RWPE2 (cell line): ENCODE data around the gene SLC39A8.

Experiments
- ATAC-seq: fragments of 200-7000 bp; cut with Tn5 transposase; 3 replicates; pipeline ENCODE4 v1.9.1; 2021; ENCODE audit warnings: low read depth
- DNase-seq: peaks from one replicate; pipeline ENCODE4 v3.0.0-alpha.2; 2020; ENCODE audit warnings: low spot score
- H3K27ac ChIP-seq: fragments of 450-650 bp; 2 replicates; pipeline ENCODE4 v1.5.1; 2017; ENCODE audit warnings: mild to moderate bottlenecking; ENCODE audit not compliant: poor library complexity, severe bottlenecking
- H3K27me3 ChIP-seq: fragments of 250-450 bp; sonication (Bioruptor Pico); 2 replicates; pipeline ENCODE4 v1.5.1; 2021; ENCODE audit warnings: mild to moderate bottlenecking, moderate library complexity; ENCODE audit not compliant: insufficient read depth, poor library complexity, severe bottlenecking
- H3K36me3 ChIP-seq: fragments of 250-450 bp; sonication (Bioruptor Pico); 2 replicates; pipeline ENCODE4 v1.5.1; 2020; ENCODE audit warnings: low read depth, mild to moderate bottlenecking, moderate library complexity
- H3K4me1 ChIP-seq: fragments of 250-450 bp; sonication (Bioruptor Pico); 2 replicates; pipeline ENCODE4 v1.5.1; 2021; ENCODE audit warnings: mild to moderate bottlenecking, moderate library complexity; ENCODE audit not compliant: insufficient read depth, poor library complexity, severe bottlenecking
- H3K4me3 ChIP-seq: fragments of 250-450 bp; sonication (Bioruptor Pico); 2 replicates; pipeline ENCODE4 v1.5.1; 2021; ENCODE audit warnings: mild to moderate bottlenecking, moderate library complexity; ENCODE audit not compliant: severe bottlenecking
- H3K9me3 ChIP-seq: fragments of 250-450 bp; sonication (Bioruptor Pico); 2 replicates; pipeline ENCODE4 v1.5.1; 2021; ENCODE audit warnings: mild to moderate bottlenecking, moderate library complexity; ENCODE audit not compliant: severe bottlenecking
- TF ChIP-seq, protein P1 (sequence below): fragments of 450-650 bp; IDR thresholded peaks from one replicate; pipeline ENCODE4 v1.5.1; 2017; ENCODE audit warnings: mild to moderate bottlenecking, moderate library complexity; ENCODE audit not compliant: poor library complexity, severe bottlenecking

The SLC39A8 gene

DNA sequence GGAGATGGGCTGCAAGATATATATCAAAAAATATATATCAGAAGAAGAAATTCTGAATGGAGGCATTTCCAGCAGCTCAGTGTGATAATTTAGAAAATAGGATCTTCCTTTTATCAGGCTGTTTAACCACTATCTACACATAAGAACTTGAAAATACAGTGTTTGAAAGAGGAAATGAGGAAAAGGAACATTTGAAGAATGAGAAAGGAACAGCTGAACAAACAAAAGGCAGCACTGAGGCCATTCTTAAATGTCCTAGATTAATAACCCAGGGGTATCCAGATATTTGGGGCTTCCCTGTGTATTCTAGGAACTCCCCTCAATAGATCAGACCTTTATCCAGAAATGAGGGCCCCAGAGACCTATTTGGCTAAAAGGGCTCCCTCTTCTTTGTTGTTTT is 4.1 kb downstream of the SLC39A8 start:
- DNase-seq (no peak), ATAC-seq (no peak)
- Histone ChIP-seq H3K4me1 (no peaks in the 10 kb centered on the region), H3K9me3 (no peaks in the 10 kb centered on the region), H3K4me3 (no peak overlapping the region), H3K27ac (no peak overlapping the region), H3K27me3 (no peaks in the 10 kb centered on the region), H3K36me3 (no peaks in the 10 kb centered on the region)
- TF ChIP-seq, protein P1, sequence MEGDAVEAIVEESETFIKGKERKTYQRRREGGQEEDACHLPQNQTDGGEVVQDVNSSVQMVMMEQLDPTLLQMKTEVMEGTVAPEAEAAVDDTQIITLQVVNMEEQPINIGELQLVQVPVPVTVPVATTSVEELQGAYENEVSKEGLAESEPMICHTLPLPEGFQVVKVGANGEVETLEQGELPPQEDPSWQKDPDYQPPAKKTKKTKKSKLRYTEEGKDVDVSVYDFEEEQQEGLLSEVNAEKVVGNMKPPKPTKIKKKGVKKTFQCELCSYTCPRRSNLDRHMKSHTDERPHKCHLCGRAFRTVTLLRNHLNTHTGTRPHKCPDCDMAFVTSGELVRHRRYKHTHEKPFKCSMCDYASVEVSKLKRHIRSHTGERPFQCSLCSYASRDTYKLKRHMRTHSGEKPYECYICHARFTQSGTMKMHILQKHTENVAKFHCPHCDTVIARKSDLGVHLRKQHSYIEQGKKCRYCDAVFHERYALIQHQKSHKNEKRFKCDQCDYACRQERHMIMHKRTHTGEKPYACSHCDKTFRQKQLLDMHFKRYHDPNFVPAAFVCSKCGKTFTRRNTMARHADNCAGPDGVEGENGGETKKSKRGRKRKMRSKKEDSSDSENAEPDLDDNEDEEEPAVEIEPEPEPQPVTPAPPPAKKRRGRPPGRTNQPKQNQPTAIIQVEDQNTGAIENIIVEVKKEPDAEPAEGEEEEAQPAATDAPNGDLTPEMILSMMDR: no peak

DNA sequence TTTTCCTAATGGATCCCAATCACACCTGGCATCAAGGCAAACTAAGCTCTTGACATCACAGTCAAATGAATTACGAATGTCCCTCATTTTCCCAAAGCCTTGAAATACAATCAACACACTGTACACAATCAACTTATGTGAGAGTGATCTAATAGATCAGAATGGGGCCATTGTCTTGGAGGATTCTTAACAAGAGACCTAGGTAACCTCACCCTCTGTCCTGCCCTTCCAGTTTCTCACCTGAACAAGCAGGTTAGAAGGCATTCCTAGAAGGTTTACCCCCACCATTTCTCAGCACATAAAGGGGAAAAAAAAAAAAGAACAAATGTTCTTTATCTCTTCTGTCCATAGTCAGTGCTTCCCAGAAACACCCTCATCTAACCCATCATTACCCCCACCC is 6.3 kb downstream of the SLC39A8 start:
- no peaks in the 10 kb centered on the region for H3K4me1 ChIP-seq
- ATAC-seq: no peak
- no peaks in the 10 kb centered on the region for H3K36me3 ChIP-seq
- TF ChIP-seq, protein P1: no peak
- no peak for DNase-seq
- no peaks in the 10 kb centered on the region for H3K27me3 ChIP-seq
- no peak overlapping the region for H3K4me3 ChIP-seq
- no peak overlapping the region for H3K27ac ChIP-seq
- no peaks in the 10 kb centered on the region for H3K9me3 ChIP-seq

DNA sequence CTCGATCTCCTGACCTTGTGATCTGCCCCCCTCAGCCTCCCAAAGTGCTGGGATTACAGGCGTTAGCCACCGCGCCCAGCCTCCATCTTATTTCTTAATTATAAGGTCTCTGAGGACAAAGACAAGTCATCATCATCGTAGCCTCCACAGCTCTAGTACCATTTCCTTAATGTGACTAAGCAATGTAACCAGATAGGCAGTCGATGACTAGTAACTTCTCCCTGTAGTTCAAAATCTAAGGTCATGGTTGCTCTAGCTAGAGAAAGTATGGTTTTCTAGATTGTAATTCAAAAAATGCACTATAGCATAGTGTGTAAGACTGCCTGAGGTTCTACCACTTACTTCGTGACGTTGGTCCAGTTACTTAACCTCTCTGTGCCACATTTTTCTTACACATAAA is 6.9 kb downstream of the SLC39A8 start:
- ATAC-seq (no peak), DNase-seq (no peak)
- Histone ChIP-seq H3K27ac (no peak overlapping the region), H3K9me3 (no peaks in the 10 kb centered on the region), H3K36me3 (no peaks in the 10 kb centered on the region), H3K4me1 (no peaks in the 10 kb centered on the region), H3K4me3 (no peak overlapping the region), H3K27me3 (no peaks in the 10 kb centered on the region)
- TF ChIP-seq, protein P1: no peak

DNA sequence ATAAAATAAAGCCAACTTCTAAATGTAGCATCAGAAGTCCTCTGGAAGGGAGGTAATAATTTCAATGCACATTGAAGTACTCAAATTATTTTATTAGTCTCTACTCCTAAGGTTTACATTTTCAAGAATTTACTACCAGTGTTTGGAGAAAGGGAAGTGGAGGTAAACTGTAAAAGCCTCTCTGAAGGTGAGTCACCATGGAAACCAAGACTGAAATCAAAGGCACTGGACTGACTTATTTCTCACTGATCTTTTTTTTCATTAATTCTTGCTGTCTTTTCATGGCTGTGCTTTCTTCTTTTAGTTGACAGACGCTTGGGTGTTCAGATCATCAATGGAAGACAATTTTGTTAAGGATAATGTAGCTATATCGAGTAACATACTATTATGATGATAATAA is 9.7 kb downstream of the SLC39A8 start:
- no peaks in the 10 kb centered on the region for H3K4me1 ChIP-seq
- H3K4me3 ChIP-seq: no peak overlapping the region
- TF ChIP-seq, protein P1: no peak
- H3K36me3 ChIP-seq: no peaks in the 10 kb centered on the region
- DNase-seq (no peak), ATAC-seq (no peak)
- H3K9me3 ChIP-seq: no peaks in the 10 kb centered on the region
- no peaks in the 10 kb centered on the region for H3K27me3 ChIP-seq
- no peak overlapping the region for H3K27ac ChIP-seq

DNA sequence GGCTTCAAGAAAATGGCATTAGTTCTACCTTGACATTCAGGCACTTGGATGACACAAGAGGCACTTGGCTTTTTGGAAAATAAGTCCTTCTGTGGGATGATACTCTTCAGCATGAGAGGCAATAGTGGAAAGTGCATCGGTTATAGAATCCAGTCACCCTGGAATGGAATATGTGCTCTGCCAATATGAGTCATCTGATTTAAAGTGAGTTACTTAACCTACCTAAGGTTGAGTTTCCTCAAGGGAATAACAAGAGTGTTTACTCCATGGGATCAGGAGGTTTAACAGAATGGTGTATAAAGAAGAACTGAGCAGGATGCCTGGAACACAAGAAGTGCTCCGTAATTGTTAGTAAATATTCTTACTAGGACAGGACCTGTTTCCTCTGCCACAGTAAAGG is 10.7 kb downstream of the SLC39A8 start:
- H3K4me1 ChIP-seq: no peaks in the 10 kb centered on the region
- DNase-seq (no peak), ATAC-seq (no peak)
- H3K36me3 ChIP-seq: no peaks in the 10 kb centered on the region
- H3K27ac ChIP-seq: no peak overlapping the region
- H3K4me3 ChIP-seq: no peak overlapping the region
- no peaks in the 10 kb centered on the region for H3K9me3 ChIP-seq
- TF ChIP-seq, protein P1: no peak
- no peaks in the 10 kb centered on the region for H3K27me3 ChIP-seq
